HTR-8/SVneo (cell line): ENCODE results near the gene IGSF8.

ENCODE experiments used
- DNase-seq: peaks from one replicate; pipeline ENCODE4 v3.0.0; 2011; ENCODE audit warnings: low spot score, mixed read lengths; ENCODE audit not compliant: insufficient read length
- FAIRE-seq: peaks from 2 replicates; lab custom pipeline; 2011; peaks lifted over from hg19 to GRCh38; lab: Jason Lieb, UNC

Gene IGSF8, protein sequence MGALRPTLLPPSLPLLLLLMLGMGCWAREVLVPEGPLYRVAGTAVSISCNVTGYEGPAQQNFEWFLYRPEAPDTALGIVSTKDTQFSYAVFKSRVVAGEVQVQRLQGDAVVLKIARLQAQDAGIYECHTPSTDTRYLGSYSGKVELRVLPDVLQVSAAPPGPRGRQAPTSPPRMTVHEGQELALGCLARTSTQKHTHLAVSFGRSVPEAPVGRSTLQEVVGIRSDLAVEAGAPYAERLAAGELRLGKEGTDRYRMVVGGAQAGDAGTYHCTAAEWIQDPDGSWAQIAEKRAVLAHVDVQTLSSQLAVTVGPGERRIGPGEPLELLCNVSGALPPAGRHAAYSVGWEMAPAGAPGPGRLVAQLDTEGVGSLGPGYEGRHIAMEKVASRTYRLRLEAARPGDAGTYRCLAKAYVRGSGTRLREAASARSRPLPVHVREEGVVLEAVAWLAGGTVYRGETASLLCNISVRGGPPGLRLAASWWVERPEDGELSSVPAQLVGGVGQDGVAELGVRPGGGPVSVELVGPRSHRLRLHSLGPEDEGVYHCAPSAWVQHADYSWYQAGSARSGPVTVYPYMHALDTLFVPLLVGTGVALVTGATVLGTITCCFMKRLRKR

DNA sequence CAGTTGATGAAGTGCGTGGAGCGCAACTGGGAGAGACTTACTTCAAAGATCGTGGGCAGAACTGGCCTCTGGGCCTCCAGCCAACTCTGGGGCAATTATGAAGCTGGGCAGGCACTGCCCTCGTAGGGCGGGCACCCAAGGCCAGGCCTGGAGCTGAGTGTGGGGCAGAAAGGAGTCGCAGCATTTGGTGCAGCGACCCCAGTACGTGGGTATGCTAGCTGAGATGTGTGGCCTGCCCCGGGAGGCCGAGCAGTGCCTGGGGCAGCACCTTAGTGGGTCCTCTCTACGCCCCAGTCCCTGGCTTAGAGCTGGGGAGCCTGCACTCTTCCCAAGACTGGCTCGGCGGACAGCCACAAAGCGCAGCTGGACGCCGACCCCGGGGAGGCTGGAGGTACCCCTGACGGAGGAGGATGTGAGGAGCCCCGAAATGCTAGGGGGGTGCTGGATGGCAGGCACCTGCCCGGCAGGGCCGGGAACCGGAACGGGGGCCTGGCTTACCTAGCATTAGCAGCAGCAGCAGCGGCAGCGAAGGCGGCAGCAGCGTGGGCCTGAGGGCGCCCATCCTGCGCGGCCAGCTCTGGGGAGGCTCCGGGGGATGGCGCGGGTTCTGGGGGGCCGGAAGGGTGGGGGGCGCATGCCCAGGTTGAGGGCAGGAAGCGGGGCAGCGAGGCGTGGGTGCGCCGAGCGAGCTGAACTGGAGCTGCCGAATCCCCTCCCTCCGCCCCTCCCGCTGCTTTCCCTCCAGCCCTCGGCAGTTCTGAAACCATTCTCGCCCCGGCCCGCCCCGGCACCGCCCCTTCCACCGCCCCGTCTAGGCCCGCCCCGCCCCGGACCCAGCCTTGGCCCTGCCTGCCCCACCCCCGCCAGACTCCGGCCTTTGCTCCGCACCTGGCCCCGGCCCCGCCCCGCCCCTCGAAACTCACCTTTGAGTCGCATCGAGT lies at the start of gene IGSF8:
TSS of gene IGSF8 (minus strand) at position 709 of the 941 bp plus-strand sequence. CDS start at position 562, 147 bp downstream.
- DNase-seq (peak; percentile 77), FAIRE-seq (no peak)

DNA sequence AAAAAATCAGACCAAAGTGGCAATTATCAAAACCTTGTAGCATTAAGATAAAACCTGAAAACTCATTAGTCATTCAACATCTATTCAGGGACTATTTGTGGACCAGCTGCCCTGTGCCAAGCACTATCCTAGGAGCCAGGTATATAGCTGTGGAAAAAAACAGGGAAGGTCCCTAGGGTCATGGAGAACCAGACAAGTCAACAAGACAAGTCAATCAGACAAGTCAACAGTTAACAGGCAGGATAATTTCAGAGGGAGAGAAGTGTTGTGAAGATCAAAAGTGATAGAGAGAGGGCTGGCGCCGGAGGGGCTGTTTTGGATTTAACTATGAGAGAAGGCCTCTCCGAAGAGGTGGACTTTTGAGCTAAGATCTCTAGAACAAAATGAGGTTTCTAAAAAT lies 49.7 kb upstream of the IGSF8 start:
- DNase-seq (no peak), FAIRE-seq (no peak)

DNA sequence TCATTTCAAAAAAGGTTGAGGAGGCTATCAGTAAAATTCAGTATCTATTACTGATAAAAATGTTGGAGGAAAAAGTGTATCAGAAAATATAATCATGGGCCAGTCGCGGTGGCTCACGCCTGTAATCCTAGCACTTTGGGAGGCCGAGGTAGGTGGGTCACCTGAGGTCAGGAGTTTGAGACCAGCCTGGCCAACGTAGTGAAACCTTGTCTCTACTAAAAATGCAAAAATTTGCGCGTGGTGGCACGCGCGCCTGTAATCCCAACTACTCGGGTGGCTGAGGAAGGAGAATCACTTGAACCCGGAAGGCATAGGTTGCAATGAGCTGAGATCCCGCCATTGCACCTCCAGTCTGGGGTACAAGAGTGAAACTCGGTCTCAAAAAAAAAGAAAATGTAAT lies 47.7 kb upstream of the IGSF8 start:
- FAIRE-seq (no peak), DNase-seq (no peak)

DNA sequence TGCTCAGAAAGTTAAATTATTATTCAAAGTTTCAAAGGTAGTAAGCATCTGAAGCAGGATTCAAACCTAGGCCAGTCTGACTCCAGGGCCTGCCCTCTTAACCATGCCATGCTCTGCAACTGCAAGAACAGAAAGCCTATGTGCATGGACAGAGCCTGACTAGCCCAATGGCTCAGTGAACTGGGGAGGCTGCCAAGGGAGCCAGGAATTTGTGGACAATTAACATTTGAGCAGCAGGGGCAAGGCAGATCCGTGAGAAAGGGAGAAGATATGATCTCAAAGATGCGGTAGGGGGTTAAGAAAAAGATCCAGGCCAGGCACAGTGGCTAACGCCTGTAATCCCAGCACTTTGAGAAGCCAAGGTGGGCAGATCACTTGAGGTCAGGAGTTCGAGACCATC lies 46.5 kb upstream of the IGSF8 start:
- DNase-seq (peak; percentile 8), FAIRE-seq (no peak)

DNA sequence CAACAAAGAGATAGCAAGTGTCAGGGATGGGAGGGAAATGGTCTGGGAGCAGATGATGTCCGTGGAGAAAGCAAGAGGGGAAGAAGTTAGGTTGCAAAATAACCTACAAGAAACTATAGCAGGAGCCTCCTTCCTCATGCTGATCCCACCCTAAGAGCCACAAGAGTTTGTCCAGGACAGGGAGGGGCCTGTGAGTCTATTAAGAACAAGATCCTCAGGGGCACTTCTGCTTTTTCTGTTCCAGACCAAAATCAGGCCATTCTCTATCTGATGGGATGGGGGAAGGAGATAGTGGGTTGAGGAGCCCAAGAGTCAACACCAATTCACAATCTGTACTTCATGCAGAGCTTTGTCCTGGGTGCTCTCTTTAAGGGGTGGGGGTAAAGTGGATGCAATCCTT lies 45.3 kb upstream of the IGSF8 start:
- DNase-seq, result no peak
- FAIRE-seq, result no peak

DNA sequence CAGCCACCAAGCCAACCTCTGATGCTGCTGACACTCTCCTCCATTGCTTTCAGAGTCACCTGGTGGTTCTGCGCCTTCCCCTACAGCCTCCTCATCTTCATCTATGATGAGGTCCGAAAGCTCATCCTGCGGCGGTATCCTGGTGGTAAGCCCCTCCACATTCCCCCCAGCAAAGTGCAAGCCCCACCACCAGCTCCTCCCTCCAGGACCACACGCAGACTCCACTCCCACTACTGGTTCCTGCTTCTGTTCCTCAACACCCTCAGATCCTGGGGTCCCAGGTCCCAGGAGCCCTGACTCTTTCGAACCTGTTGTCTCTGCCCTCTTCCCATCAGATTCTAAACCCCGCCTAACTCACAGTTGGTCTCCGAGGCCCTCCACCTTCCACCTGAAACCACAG lies 41.4 kb upstream of the IGSF8 start:
- no peak for FAIRE-seq
- no peak for DNase-seq

DNA sequence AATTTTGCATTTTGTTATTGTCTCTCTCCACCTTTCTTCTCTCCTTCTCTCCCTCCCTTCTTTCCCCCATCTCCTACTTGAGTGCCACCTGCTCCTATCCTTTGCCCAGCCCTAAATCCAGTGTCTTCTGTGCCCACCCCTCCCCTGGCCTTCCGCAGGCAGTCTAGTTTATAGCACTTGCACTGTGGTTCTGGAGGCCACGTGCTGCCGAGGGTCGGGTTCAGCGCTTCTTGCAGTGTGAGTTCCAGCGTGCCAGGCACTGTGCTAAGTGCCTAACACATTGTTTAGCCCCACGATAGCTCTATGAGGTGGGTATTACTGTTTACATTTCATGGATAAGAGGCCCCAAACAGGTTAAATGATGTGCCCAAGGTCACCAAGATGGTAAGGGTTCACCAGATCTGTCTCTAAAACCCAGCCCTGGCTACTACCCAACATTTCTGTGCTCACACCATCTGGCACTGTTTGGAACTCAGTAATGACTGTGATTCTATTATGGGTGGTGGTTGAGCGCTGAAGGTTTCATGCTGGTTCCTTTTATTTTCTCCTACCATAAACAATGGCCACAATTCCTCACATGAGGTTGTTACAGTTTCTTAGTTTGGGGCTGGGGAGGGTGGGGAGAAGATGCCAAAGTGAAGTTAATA lies 38.9 kb upstream of the IGSF8 start:
- FAIRE-seq, result no peak

DNA sequence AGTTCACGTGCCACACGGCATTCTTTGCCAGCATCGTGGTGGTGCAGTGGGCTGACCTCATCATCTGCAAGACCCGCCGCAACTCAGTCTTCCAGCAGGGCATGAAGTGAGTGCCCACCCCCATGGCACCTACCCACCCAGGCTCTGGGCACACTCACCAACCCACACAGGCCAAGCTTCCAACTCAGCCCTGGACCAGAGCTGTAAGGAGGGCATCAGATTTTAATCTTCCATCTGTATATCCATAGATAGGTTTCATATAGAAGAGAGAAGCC lies 38.4 kb upstream of the IGSF8 start:
- no peak for FAIRE-seq
- DNase-seq, result no peak

More for the DNA sequence above, 38.9 kb upstream of the IGSF8 start:
- no peak for DNase-seq

DNA sequence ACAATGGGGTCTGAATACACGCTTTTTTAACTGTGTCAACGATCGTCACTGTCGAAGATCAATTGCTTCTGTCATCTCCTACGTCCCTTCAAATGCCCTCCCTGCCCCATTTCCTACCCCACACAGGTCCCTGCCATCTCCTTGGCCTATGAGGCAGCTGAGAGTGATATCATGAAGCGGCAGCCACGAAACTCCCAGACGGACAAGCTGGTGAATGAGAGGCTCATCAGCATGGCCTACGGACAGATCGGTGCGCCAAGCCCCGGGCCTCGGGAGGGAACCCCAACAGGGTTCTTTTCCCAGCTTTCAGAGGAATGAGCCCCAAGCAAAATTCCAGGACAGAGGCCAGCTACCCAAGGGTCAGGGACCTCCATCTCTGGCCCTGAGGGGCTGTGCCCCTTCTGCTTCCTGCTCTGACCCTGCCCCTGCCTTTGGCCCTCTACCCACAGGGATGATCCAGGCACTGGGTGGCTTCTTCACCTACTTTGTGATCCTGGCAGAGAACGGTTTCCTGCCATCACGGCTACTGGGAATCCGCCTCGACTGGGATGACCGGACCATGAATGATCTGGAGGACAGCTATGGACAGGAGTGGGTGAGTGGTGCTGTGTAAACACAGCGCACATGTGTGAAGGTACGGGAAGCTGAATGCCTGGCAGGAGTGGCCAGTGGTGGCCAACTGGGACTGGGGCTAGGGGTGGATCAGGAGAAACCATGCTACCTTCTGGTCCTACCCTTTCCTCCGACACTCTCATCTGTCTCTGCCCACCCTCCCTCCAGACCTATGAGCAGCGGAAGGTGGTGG lies 37.9 kb upstream of the IGSF8 start:
- no peak for DNase-seq
- FAIRE-seq, result no peak

DNA sequence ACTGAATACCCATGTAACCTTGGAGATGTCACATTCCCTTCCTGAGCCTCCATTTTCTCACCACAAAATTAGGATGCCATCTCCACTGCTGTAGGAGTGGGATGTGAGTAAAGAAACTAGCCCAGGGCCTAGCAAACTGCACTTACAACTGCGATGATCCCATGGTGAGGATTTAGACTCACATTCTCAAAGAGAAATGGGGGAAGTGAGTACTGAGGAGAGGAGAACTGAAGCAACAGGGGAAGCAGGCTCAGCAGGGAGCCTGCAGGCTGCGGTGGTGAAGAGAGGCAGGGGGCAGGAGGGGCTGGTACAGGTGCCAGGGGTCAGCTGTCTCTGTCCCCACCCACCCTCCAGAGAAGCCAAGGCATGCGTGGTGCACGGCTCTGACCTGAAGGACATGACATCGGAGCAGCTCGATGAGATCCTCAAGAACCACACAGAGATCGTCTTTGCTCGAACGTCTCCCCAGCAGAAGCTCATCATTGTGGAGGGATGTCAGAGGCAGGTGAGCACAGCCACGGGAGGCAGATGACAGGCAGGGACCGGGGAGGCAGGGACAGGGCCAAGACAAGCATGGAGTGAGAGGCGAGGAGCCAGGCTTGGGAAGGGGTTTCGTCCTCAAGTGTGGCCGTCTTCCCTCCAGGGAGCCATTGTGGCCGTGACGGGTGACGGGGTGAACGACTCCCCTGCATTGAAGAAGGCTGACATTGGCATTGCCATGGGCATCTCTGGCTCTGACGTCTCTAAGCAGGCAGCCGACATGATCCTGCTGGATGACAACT lies 36.6 kb upstream of the IGSF8 start:
- DNase-seq (no peak), FAIRE-seq (no peak)

DNA sequence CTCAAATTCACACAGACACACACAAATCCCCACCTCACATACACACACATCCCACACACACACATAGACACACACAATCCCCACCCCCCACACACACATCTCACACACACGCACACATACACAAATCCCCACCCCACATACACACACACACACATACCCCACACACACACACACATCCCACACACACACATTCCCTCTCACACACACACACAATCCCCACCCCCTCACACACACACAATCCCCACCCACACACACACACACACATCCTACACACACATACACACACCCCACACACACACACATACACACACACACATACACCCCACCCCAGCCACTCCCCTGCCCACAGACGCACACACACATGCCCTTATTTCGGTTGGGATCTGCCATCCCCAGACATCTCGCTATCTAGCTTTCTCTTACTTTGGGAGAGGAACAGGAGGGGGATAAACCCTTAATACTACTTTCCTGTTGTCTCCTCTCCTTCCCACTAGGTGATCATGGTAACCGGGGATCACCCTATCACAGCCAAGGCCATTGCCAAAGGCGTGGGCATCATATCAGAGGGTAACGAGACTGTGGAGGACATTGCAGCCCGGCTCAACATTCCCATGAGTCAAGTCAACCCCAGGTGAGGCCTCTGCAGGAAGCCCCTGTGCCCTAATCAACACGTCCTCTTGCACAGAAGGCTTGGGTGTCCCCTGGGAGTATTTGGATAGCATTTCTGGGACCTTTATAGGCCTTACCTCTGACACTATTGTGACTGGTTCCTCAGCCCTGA lies 35.8 kb upstream of the IGSF8 start:
- FAIRE-seq (peak; percentile 46), DNase-seq (no peak)

DNA sequence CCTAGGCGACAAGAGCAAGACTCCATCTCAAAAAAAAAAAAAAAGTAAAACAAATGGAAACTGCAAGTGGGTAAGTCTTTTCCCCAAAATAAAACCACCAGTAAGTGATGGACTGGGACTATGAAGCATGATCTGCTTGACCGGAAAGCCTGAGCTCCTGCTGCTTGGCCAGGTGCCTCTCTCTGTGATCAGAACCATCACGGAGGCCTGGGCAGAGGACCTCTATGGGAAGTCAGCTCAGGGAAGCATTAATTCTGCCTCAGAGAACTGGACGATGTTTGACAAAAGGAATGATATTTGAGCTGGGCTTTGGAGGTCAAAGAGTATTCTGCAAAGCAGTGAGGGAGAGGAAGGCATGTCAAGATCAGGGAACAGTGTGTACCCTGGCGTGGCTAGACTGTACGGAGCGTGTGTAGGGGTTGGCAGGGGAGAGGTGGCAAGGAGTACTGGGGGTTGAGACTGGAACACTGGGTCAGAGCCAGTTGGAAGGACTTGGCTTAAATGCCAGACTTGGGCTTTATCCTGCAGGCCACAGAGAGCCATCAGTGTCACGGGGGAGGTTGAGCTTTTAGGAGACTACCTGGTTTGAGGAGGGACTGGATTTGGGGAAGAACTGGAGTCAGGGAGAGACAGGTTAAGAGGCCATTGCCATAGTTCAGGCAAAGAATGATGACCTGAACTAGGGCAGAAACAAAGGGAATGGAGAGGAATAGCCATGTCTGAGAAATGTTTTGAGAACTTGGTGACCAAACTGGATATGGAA lies 33.6 kb upstream of the IGSF8 start:
- DNase-seq, result no peak
- no peak for FAIRE-seq

DNA sequence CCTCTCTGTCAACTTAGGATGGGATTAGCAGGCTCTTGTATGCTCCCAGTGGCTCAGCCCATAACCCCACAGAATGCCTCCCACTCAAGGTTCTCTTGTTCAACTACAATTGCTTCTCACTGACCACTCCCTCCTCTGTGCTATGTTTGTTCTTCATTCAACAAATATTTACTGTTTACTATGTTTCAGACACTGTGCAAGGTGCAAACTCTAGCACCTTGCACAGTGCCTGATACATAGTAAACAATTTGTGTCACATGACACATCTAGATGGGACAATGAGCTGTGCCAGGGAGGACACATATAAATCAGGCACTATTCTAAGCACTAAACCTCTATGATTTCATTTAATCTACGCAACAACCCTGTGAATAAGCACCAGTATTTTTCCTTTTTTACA lies 32.5 kb upstream of the IGSF8 start:
- no peak for FAIRE-seq
- no peak for DNase-seq

DNA sequence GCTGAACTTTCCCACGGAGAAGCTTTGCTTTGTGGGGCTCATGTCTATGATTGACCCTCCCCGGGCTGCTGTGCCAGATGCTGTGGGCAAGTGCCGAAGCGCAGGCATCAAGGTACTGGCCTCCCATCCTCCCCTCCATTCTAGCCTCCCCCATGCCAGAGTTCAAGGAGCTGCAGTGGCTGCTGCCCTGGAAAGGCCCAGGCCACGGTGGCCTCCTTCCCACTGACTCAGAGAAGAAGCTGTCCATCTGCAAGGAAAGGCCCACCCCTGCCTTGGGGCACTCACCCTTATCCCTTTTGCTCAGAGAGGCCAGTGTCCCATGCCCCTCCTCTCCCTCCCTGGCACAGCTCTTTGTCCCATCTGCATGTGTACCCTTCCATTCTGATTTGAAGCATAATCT lies 32.1 kb upstream of the IGSF8 start:
- FAIRE-seq (no peak), DNase-seq (no peak)

DNA sequence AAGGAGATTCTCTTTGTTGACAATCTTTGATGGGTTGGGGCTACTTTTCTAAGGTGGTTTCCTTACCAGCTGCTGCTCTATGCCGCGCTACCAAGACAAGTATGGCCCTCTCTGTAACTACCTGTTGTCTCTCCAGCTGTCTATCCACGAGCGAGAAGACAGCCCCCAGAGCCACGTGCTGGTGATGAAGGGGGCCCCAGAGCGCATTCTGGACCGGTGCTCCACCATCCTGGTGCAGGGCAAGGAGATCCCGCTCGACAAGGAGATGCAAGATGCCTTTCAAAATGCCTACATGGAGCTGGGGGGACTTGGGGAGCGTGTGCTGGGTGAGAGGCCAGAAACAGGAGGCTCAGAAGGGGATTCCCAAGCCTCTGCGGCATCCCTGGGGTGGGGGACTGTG lies 31.5 kb upstream of the IGSF8 start:
- no peak for DNase-seq
- FAIRE-seq, result no peak

DNA sequence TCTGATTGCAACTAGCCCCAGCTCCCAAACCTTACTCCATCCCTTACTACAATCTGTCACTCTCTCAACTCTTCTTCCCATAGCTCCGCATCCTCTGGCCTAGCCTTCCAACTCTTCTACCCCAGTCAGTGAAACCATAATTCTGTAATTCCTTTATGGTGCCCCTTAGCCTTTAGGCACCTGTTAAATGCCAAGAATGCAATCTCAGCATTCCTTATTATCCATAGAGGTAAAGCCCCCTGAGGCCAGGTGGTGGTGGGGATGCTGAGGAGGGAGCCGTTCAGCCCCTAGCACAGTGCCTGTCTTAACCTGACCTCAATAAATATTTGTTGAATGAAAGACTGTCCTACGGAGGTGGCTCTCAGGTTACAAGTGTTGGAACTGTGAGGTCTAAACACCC lies 31.1 kb upstream of the IGSF8 start:
- FAIRE-seq (no peak), DNase-seq (no peak)

DNA sequence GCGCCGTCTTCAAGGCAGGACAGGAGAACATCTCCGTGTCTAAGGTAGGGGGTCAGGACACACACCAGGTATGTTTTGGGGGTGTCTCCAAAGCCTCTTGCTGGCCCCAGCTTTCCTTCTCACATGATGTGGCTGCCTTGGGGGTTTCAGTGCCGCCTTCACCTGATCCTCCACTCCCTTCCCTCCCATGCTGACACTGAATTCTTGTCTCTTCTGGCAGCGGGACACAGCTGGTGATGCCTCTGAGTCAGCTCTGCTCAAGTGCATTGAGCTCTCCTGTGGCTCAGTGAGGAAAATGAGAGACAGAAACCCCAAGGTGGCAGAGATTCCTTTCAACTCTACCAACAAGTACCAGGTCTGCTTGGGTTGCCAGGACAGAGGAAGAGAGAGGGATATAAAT lies 30.6 kb upstream of the IGSF8 start:
- FAIRE-seq, result no peak
- no peak for DNase-seq

DNA sequence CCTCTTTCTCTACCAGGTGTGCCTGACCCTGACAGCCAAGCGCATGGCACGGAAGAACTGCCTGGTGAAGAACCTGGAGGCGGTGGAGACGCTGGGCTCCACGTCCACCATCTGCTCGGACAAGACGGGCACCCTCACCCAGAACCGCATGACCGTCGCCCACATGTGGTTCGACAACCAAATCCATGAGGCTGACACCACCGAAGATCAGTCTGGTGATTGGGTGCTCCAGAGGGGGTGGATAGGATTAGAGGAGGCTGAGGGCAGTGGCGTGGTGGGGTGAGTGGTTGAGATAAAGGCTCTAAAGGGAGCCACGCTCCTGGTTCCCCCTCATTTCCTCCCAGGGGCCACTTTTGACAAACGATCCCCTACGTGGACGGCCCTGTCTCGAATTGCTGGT lies 30.2 kb upstream of the IGSF8 start:
- FAIRE-seq, result no peak
- no peak for DNase-seq
